Islet precursor cell (in vitro differentiated cells): ENCODE results near the gene PLEKHM1.

Experiments used
- DNase-seq: peaks from one replicate; pipeline ENCODE4 v3.0.0-alpha.2; 2018

Gene PLEKHM1

GRCh38 chr17:45395569-45396415 is 94.7 kb downstream of the PLEKHM1 start:
- no peak for DNase-seq

DNA sequence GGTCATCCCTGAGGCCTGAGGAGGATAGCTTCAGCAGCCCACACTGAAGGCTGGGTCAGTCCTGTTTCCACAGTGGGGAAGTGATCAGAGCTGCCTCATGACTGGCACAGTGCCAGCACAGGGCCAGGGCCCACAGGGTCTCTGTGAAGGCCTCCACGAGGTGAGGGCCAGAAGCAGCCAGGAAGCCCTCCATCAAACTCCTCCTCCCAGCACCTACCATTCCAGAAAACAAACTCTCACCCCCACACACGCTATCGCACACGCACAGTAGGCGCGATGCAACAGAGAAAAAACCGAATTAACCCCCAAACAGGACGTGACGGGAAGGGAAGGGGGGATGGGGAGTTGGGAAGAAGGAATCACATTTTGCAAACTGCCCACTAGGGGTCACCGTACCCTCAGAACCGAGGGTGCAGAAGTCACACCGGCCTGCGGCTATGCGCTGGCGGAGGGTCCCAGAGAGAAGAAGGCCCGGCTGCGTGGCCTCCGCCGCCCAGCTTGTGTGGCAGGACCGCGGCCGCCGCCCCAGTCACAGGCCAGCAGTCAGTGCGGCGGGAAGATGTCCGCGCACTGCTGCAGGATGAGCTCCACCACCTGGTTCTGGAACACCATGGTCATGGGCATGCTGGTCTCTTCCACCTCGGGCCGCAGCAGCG is 95.5 kb downstream of the PLEKHM1 start:
- DNase-seq, result peak; percentile 93

DNA sequence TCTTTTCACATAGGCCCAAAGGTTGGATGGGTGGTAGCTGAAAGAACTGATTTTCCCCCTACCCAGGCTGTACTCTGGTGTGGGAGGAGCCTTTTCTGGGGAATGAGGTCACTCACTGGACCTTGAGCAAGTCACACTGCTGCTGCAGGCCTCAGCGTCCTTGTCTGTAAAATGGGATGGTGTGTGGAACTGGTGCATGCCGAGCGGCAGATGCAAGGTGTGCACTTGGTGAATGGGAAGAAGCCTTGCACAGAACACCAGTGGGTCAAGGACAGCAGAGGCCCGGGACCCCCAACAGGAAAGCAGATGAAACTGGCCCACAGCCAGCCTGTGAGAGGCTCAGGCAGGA is 96.0 kb downstream of the PLEKHM1 start:
- DNase-seq, result no peak

- DNase-seq, result no peak
These were observed 96.4 kb downstream of the PLEKHM1 start for GRCh38 chr17:45394091-45394490.

- no peak for DNase-seq
These were observed 97.1 kb downstream of the PLEKHM1 start for GRCh38 chr17:45393411-45393810.

DNA sequence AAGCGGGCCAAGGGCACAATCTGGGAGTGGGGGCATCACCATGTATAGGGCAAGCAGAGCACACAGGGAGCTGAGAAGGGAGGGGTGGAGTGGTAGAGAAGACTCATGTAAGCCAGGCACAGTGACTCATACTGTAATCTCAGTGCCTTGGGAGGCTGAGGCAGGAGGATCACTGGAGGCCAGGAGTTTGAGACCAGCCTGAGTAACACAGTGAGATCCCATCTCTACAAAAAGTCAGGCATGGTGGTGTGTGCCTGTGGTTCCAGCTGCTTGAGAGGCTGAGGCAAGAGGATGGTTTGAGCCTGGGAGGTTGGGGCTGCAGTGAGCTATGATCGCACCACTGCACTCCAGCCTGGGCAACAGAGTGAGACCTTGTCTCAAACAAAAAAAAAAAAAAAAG is 98.6 kb downstream of the PLEKHM1 start:
- DNase-seq, result no peak

DNA sequence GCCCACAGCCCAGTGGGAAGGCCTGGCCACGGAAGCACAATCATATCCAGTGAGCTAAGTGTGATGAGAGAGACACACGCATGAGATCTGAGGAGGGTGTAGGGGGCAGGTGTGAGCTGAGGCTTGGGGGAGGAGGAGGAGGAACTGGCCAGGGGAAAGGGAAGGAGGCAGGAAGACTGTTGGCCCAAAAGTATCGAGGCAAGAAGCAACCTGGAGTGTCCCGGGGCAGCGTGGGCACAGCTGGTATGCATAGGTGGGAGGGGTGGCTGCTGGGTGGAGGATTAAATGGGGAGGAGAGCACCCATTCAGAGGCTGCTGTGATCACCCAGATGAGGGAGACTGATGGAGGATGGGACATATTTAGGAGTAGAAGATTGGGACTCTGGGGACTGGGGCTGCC is 99.2 kb downstream of the PLEKHM1 start:
- no peak for DNase-seq

GRCh38 chr17:45389354-45389753 is 101.2 kb downstream of the PLEKHM1 start:
- DNase-seq, result no peak

DNA sequence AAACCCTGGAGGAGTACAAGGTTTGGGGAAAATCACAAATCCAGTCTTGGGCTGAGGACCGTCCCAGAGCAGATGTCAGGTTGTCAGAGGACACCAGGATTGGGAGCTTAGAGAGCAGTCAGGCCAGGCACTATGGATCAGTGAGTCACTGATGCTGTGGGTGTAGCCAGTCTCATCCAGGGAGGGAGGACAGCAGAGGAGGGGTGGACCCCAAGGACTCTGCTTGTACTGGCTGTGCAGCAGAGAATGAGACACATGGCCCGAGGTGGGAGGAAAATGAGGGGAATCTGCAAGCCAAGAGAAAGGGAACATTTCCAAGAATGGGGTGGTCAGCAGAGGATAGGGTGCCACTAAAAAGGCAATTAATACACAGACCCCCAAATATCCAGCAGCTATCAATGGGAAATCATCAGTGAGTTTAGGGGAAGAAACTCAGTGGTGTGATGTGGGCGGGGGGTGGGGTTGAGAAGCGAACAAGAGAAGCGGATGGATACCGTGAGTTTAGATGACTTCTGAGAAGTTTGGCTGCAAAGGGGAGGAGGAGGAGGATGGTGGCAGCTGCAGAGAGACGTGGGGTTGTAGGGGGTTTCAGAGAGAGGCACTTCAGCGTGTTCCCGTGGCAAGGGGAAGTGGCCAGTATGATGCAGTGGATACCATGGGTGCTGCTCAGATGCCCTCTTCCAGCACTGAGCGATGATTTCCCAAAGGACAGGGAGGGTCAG is 101.8 kb downstream of the PLEKHM1 start:
- no peak for DNase-seq

DNA sequence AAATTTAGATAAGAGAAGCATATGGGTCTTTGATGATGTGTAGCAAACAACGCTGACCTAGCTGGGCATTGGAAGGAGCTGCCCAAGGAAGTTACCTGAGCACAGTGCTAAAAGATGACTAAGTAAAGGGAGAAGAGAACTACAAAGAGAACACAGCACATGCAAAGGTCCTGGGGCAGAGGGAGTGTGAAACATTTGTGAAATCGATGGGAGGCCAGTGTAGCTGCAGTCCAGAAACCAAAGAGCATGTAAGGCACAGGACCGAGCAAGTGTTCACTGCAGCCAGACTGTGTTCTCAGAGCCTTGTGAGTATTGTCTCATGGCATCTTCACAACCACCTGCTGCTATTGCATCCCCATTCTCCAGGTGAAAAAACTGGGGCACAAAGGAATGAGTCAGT is 102.8 kb downstream of the PLEKHM1 start:
- no peak for DNase-seq

DNA sequence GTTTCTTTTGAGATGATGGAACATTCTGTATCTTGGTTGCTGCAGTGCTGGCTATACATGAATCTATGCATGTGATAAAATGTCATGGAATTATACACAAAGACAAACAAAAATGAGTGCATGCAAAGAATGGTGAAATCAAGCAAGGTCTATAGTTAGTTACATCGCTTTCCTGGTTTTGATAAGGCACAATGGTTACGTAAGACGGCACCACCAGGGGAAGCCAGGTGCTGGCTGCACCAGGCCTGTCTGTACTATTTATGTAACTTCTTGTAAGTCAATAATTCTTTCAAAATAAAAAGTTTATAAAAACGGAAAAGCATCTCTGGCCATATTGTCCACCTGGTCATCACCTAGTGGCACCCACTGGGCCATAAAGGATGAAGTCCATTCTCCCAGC is 104.3 kb downstream of the PLEKHM1 start:
- no peak for DNase-seq
